ENCODE measurements around the gene FAM76A.
"Not testable (repeated sequence)": the region's sequence is repeated elsewhere in the genome, so short reads cannot be mapped to it uniquely, and the experiment has no call there.

The FAM76A gene

DNA sequence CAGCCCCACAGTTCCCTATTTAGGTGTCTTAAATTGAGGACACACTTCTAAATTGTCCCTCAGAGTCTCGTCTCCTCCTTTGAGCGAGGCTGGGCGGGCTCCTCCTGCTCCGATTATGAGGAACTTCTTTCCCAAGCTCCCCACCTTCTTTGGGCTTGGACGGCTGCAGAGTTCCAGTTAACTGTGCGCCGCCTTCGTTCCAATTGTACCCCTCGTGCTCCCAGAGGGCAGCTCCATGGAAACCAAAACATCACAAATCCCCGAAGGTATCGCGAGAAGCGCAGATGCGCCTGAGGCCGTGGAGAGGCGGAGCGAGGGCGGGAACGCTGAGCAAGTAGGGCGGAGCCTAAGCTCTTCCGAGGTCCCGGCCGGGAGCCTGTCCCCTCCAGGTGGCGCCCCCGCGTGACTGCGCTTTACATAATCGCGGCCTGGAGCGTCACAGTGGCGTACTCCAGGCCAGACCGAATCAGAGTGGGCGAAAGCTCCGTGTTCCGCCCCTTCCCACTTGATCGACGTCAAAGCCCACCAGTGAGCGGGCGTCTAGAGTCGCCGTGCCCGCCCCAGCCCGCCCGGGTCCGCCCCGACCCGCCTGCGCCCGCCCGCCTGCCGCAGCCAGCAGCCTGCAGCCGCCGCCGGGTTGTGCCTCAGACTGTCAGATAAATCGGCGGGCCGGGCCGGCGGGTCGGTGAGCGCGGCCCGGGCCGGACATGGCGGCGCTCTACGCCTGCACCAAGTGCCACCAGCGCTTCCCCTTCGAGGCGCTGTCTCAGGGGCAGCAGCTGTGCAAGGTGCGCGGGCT, at the start of gene FAM76A:
Gene FAM76A (plus strand): TSS at position 588 of the 799 bp plus-strand sequence. CDS start 120 bp downstream, at position 708.
- DNase-seq (ENCODE audit: low read depth, low spot score): peak; percentile 99

DNA sequence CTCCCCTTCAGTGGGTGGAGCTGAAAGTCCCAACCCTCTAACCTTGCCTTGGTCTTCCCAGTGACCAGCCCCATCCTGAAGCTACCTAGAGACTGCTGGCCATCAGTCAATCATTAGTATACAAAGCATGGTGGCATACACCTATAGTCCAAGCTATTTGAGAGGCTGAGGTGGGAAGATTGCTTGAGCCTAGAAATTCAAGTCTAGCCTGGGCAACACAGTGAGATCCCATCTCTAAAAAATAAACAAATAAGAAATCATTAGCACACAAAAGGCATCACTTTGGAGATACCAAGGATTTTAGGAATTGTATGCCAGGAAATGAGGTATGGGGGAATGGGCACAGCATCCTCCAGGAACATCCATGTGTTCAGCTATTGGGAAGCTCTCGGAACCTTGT, 49.4 kb upstream of the FAM76A start:
- DNase-seq (ENCODE audit: low read depth, low spot score): no peak

DNA sequence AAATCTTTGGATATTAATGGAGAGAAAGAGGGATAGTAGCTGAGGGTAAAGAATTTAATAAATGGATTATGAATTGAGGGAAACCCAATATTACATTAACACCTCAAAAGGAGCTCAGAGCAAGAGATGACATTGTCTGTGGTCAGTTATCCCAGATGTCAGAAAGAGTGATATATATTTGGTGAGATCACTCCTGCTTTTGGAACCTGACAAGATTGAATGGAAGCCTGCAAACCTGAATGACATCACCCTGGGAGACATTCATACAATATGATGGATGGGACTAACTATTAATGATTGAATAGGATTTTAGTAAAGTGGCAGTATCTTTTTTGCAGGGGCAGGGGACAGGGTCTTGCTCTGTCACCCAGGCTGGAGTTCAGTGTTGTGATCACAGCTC, 47.0 kb upstream of the FAM76A start:
- no peak for DNase-seq (ENCODE audit: low read depth, low spot score)

- not testable (repeated sequence) for DNase-seq (ENCODE audit: low read depth, low spot score)
These were observed 45.5 kb upstream of the FAM76A start for GRCh38 chr1:27680225-27680791.

GRCh38 chr1:27681580-27681979, 44.2 kb upstream of the FAM76A start:
- not testable (repeated sequence) for DNase-seq (ENCODE audit: low read depth, low spot score)

- no peak for DNase-seq (ENCODE audit: low read depth, low spot score)
These were observed 43.3 kb upstream of the FAM76A start for GRCh38 chr1:27682351-27682944.

DNA sequence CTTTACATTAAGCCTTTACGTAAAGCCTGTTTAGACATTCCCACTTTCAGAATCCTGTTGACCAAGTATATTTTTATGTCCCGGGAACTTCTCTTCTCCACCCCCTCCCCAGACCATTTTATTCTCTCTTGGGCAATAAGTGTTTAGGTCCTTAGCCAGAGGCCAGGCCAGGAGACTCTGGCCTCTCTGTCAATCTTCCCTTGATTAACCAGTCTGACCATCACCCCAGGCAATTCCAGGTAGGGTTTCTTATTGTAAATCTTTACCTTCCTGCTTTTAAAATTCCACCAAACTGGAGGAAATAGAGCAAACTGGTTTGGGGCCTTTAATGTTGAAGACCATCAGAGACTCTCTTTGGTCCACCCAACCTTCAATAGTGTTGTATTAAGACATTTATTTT, 41.6 kb upstream of the FAM76A start:
- DNase-seq (ENCODE audit: low read depth, low spot score): no peak

DNA sequence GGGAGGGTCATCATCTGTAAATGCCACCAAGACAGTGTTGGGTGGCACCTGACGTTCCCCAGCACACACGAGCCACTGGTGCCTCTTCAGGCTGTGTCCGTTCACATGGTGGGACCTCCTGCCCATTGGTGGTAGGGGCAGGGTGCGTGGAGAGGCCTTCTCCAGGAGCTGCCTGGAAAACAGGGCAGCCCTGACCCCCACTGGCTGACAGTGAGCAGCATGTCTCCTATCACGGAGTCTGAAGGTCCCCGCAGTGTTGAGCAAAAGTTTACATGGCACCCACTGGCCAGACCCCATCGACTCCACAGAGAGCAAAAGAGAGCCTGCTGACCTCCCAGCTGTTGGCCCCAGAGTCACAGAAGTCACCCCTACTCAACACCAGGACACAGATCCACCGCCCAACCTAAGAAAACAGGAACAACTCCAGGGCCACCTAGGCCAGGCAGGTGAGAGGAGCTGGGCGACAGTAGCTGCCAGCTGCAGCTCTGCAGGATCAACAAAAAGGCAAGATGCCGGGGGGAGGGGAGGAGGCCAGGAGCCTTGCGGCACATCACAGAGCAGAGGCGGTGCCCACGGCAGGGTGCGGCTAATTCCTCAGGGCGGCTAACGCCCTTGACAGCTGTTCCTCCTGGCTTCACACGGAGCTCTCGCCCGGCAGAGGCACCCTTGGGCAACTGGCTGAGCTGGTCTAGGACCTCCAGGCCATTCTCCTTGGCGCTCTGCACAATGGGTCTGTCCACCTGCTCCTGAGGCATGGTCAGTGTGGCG, 39.4 kb upstream of the FAM76A start:
- DNase-seq (ENCODE audit: low read depth, low spot score): no peak

DNA sequence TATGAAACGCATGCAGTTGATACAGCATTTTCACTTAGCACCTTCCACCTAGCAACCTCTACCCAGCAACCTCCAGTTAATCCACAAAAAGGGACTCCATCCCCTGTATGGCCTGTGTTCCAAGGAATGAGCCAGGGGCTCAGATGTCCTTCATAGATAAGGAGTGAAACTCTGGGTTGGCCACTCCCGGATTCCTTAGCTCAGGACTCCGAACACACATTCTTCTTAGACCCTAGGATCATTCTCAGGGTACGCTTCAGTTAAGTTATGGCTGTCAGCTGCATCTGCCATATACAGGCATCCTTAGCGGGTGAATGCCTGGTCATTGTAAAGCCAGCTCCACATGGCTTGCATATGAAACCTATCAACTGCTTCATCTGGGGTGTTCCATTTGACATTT, 37.9 kb upstream of the FAM76A start:
- no peak for DNase-seq (ENCODE audit: low read depth, low spot score)

- no peak for DNase-seq (ENCODE audit: low read depth, low spot score)
These were observed 36.2 kb upstream of the FAM76A start for GRCh38 chr1:27689423-27690173.

DNA sequence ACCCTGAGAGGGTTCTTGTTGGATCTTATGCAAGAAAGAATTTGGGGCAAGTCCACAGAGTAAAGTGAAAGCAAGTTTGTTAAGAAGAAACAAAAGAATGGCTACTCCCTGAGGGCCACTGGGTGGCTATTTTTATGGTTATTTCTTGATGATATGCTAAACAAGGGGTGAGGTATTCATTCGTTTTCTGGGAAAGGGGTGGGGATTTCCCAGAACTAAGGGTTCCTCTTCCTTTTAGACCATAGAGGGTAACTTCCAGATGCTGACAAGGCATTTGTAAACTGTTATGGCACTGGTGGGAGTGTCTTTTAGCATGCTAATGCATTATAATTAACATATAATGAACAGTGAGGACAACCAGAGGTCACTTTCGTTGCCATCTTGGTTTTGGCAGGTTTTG, 35.6 kb upstream of the FAM76A start:
- no peak for DNase-seq (ENCODE audit: low read depth, low spot score)

DNA sequence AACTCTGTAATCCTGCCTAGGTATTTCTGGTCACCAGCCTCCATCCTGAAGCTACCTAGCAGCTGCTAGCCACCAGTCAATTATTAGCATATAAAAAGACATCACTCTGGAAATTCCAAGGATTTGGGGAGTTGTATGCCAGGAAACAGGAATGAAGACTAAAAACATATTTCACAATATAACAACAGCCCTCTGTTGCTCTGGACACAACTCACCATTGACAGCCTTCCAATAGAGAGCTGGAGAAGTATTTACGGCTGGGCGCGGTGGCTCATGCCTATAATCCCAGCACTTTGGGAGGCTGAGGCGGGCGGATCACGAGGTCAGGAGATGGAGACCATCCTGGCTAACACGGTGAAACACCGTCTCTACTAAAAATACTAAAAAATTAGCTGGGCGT, 28.9 kb upstream of the FAM76A start:
- DNase-seq (ENCODE audit: low read depth, low spot score): not testable (repeated sequence)

- DNase-seq (ENCODE audit: low read depth, low spot score): no peak
These were observed 20.8 kb upstream of the FAM76A start for GRCh38 chr1:27704958-27705357.

DNA sequence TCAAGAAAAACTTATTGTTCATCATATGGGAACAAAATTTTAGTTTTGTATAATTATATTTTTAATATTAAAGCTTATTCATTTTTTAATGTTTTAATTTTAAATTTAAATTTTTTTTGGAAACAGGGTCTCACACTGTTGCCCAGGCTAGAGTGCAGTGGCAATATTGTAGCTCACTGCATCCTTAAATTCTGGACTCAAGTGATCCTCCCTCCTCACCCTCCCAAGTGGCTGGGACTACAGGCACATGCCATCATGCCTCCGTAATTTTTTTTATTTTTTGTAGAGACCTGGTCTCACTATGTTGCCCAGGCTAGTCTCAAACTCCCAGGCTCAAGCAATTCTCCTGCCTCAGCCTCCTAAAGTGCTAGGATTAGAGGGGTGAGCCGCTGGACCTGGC, 20.2 kb upstream of the FAM76A start:
- no peak for DNase-seq (ENCODE audit: low read depth, low spot score)

GRCh38 chr1:27710574-27710973, 15.2 kb upstream of the FAM76A start:
- DNase-seq (ENCODE audit: low read depth, low spot score): no peak

DNA sequence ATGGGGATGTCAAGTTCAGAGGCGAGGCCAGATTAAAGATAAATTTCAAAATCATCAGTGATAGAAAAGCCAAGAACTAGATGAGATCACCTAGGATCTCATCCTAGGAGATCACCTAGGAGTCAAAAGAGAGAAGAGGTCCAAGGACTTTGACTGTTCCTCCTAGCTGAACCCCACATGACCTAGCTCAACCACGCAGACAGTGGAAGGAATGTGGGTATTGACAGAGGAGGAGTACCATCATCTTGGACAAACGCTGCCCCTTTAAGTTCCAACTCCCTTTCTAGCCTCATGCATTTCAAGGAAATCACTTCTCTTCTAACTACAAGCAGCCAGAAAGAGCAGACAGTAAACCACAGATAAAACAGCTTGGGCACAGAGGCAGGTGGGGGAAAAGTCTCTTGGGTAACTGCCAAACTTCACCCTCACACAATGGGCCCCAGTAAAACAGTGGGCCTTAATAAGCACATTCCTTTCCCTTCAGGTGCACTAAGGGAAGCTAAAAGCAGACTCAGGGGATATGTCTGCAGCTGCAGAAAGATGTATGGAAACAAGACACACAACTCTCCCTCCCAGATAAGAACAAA, 12.5 kb upstream of the FAM76A start:
- DNase-seq (ENCODE audit: low read depth, low spot score): no peak

DNA sequence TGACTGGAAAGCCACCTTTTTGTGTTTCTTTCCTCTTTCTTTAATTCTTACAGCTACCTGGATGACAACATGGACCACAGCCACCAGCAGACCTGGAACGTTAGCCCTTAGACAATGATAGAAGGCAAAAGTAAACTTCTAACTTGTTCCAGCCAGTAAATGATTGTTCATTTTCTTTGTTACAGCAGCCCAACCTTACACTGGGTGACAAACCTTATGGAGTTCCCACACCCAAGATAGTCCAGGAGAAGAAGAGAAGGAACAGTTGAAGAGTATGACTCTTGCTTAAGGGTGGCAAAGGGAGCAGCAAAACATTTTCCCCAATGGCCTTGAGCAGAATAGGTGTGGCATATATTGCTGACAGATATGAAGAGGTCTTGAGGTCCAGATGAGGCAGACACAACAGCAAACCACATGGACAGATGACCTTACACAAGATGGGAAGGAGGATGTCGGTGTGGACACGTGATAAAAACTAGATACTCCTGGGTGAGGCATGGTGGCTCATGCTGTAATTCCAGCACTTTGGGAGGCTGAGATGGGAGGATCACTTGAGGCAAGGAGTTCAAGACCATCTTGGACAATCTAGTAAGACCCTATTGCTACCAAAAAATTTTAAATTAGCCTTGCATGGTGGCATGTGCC, 11.8 kb upstream of the FAM76A start:
- no peak for DNase-seq (ENCODE audit: low read depth, low spot score)

DNA sequence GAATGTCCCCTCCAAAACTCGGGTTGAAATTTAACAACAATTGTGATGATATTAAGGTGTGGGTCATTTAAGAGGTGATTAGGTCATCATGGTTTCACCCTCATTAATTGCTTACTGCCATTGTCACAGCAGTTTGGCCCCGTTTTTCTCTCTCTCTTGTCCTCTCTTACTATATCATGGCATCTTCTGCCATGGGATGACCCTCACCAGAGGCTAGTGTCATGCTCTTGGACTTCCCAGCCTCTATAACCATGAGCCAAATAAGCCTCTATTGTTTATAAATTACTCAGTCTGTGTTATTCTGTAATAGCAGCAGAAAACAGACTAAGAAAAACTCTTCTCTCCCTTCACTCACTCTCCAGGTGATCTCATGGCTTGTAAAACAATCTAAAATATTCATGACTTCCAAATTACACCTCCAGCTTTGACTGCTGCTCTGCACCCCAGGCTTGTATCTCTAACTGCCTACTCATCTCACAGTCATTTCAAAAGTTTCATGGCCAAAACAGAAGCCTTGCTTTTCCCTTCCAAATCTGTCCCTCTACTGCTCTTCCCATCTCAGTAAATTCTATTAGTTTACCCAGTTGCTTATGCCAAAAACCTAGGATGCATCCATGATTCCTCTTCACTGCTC, 9.4 kb upstream of the FAM76A start:
- DNase-seq (ENCODE audit: low read depth, low spot score): no peak

DNA sequence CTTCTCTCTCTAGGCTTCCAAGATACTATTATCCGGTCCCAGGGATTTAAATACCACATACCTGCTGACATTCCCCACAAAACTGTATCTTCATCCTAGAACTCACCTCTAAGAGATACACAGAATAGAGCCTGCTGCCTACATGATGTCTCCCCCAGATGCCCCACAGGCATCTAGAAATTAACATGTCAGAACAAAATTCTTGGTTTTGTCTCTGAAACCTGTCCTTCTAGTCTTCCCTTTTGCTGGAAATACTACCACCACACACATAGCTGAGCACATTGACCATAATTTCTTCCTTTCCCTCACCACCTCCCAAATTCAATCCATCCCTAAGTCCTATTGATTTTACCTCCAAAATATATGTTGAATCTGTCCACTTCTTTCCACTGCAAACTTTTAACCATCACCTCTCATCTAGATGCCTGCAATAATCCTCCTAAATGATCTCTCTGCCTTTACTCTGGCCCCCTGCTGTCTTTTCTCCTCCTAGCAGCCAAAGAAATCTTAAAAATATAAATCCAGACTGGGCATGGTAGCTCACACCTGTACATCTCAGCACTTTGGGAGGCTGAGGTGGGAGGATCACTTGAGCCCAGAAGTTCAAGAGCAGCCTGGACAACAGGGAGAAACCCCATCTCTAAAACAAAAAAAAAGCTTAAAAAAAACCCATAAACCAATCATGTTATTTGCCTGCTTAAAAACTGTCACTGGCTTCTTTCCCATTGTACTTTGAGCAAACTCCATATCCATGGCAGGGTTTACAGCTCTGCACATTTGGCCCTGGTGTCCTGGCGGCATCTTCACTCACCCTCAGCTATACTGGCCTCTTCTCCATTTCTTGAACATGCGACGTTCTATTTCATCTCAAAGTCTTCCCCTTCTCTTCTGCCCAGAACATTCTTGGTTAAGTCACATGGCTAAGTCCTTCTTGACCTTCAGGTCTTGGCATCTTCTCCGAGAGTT, 6.2 kb upstream of the FAM76A start:
- DNase-seq (ENCODE audit: low read depth, low spot score): no peak
